ENCODE data around the gene FBXL19.

DNA sequence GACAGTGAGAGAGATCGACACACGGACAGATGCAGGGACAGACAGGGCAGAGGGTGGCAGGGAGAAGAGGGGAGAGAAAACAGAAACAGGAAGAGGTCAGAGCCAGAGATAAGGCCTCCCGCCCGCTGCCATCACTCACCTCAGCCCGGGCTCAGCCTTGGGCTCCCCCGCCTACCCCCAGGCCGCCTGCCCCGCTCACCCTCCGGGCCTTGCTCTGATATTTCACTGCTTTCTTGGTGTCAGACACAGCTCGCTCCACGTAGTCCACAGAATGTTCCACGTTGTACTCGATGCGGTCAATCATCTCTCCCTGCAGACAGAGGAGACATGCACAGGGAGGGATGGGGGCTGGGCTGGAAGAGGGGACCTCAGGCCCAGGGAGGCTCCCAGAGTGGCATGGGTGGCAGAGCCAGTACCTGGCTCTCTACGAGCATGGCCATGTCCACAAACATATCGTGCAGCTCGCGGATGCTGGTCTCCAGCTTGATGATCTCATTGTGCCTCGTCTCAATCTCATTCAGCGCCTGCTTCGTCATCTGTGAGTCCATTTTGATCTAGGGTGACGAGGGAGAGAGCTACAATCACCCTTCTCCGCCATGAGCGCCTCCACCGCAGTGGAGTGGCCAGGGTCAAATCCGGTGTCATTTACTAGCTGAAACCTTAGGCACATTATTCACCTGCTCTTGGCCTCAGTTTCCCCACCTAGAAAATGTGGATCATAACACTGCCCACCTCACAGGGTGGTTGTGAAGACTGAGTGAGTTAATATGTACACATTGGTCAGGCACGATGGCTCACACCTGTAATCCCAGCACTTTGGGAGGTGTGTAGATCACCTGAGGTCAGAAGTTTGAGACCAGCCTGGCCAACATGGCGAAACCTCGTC lies 69.8 kb downstream of the FBXL19 start:
- TF ChIP-seq CTCF (IDR thresholded peaks at IDR 0.05): no peak
- TF ChIP-seq SIN3A (IDR thresholded peaks at IDR 0.05; ENCODE audit: borderline replicate concordance, low read depth, low read length): no peak
- no peak for TF ChIP-seq TCF12 (IDR thresholded peaks at IDR 0.05)
- TF ChIP-seq, protein P1, sequence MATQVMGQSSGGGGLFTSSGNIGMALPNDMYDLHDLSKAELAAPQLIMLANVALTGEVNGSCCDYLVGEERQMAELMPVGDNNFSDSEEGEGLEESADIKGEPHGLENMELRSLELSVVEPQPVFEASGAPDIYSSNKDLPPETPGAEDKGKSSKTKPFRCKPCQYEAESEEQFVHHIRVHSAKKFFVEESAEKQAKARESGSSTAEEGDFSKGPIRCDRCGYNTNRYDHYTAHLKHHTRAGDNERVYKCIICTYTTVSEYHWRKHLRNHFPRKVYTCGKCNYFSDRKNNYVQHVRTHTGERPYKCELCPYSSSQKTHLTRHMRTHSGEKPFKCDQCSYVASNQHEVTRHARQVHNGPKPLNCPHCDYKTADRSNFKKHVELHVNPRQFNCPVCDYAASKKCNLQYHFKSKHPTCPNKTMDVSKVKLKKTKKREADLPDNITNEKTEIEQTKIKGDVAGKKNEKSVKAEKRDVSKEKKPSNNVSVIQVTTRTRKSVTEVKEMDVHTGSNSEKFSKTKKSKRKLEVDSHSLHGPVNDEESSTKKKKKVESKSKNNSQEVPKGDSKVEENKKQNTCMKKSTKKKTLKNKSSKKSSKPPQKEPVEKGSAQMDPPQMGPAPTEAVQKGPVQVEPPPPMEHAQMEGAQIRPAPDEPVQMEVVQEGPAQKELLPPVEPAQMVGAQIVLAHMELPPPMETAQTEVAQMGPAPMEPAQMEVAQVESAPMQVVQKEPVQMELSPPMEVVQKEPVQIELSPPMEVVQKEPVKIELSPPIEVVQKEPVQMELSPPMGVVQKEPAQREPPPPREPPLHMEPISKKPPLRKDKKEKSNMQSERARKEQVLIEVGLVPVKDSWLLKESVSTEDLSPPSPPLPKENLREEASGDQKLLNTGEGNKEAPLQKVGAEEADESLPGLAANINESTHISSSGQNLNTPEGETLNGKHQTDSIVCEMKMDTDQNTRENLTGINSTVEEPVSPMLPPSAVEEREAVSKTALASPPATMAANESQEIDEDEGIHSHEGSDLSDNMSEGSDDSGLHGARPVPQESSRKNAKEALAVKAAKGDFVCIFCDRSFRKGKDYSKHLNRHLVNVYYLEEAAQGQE (IDR thresholded peaks at IDR 0.05; ENCODE audit: low read depth, low read length): no peak
- no peak for TF ChIP-seq POLR2AphosphoS5 (IDR thresholded peaks at IDR 0.05; ENCODE audit: low read depth, low read length)
- TF ChIP-seq, protein P2, sequence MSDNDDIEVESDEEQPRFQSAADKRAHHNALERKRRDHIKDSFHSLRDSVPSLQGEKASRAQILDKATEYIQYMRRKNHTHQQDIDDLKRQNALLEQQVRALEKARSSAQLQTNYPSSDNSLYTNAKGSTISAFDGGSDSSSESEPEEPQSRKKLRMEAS (IDR thresholded peaks at IDR 0.05; ENCODE audit: low read depth): no peak
- TF ChIP-seq EZH2phosphoT487 (IDR thresholded peaks at IDR 0.05; ENCODE audit: borderline replicate concordance, low read depth): no peak
- TF ChIP-seq RAD21 (IDR thresholded peaks at IDR 0.05; ENCODE audit: low read length): no peak
- TF ChIP-seq SMC3 (IDR thresholded peaks at IDR 0.05; ENCODE audit: low read depth, low read length): no peak
- TF ChIP-seq TAF1 (IDR thresholded peaks at IDR 0.05; ENCODE audit: borderline replicate concordance, low read depth, low read length): no peak
- TF ChIP-seq FOXM1 (IDR thresholded peaks at IDR 0.05; ENCODE audit: low read depth): no peak
